HCT116 (cell line): Measurements from ENCODE around the gene LEFTY2. TPM values are rescaled to one million over a fixed set of nuclear protein-coding genes. Genes with fewer than 3 reads are reported as not detected.

Experiments used
- ATAC-seq: fragments of 200-7000 bp; cut with Tn5 transposase; 2 replicates; pipeline ENCODE4 v1.9.1; 2020; ENCODE audit warnings: mild to moderate bottlenecking, moderate library complexity
- BruUV-seq: library from RNA; stranded (reverse); fragments of 400-500 nt; replicated peaks from 2 replicates; lab custom pipeline; 2021; lab: Mats Ljungman, UMichigan
- CTCF ChIA-PET: fragments of 300-600 bp; sonication (Branson Sonifier 250); formaldehyde crosslinking; loops from one replicate; lab custom pipeline; 2021; ENCODE audit warnings: antibody characterized with exemption; lab: Charles Lee
- POLR2A ChIA-PET: fragments of 300-600, 350-600 bp; sonication (Branson Sonifier 250); formaldehyde crosslinking; loops from one replicate; lab custom pipeline; 2021; ENCODE audit warnings: antibody characterized with exemption; lab: Charles Lee
- RAD21 ChIA-PET, 2 experiments: fragments of 300-600 bp; sonication (Branson Sonifier 250); formaldehyde crosslinking; loops; one replicate each; lab custom pipeline; 2023; ENCODE audit warnings: low total read pairs in 2 of 2; ENCODE audit not compliant: uncharacterized antibody in 2 of 2, unreplicated experiment in 2 of 2, low non-redundant PET in 1 of 2; lab: Charles Lee
- DNase-seq: peaks from one replicate; pipeline ENCODE4 v3.0.0-alpha.2; 2010; ENCODE audit warnings: low read depth, low spot score
- H2AFZ ChIP-seq: fragments of 200-600 bp; shearing (Covaris generic), sonication (generic); 2 replicates; pipeline ENCODE4 v1.6.1; 2017; ENCODE audit warnings: low read depth, mixed run types, mixed read lengths, antibody characterized with exemption, low read length; ENCODE audit not compliant: poor library complexity, severe bottlenecking
- H3K27ac ChIP-seq: 2 replicates; pipeline ENCODE4 v1.5.1; 2012; ENCODE audit warnings: low read depth, low read length
- H3K27me3 ChIP-seq: fragments of 200-600 bp; sonication (generic); 2 replicates; pipeline ENCODE4 v1.6.1; 2016; ENCODE audit warnings: mixed run types, low read length, mixed read lengths; ENCODE audit not compliant: insufficient read depth
- H3K36me3 ChIP-seq, 2 experiments: fragments of 200-500 bp in 1 of 2; fragments of 200-600 bp in 1 of 2; sonication (Bioruptor generic) in 1 of 2; sonication (generic) in 1 of 2; 2 replicates each; pipeline versions ENCODE4 v1.5.1 to v1.6.1; 2014 to 2016; ENCODE audit warnings: low read length in 2 of 2, inconsistent platforms in 1 of 2, mixed read lengths in 1 of 2, mixed run types in 1 of 2; ENCODE audit not compliant: insufficient read depth in 2 of 2, control insufficient read depth in 1 of 2
- H3K4me1 ChIP-seq, 2 experiments: fragments of 200-600 bp in 1 of 2; sonication (generic) in 1 of 2; 2 replicates each; pipeline versions ENCODE4 v1.5.1 to v1.6.1; 2012 to 2017; ENCODE audit warnings: low read length in 2 of 2, inconsistent platforms in 1 of 2, mild to moderate bottlenecking in 1 of 2, mixed read lengths in 1 of 2, mixed run types in 1 of 2, moderate library complexity in 1 of 2; ENCODE audit not compliant: insufficient read depth in 2 of 2, control insufficient read depth in 1 of 2
- H3K4me2 ChIP-seq: fragments of 200-600 bp; sonication (generic); 2 replicates; pipeline ENCODE4 v1.6.1; 2017; ENCODE audit warnings: mixed run types, low read length, mixed read lengths
- H3K4me3 ChIP-seq, 2 experiments: fragments of 200-600 bp in 1 of 2; sonication (generic) in 1 of 2; replicated peaks in 1 of 2; 2 replicates each; pipeline ENCODE4 v1.5.1; 2011 to 2016; ENCODE audit warnings: low read length in 2 of 2, control low read depth in 1 of 2, low read depth in 1 of 2, mild to moderate bottlenecking in 1 of 2, mixed read lengths in 1 of 2, mixed run types in 1 of 2
- H3K79me2 ChIP-seq: fragments of 200-600 bp; sonication (generic); 2 replicates; pipeline ENCODE4 v1.6.1; 2017; ENCODE audit warnings: mild to moderate bottlenecking, mixed run types, low read length, moderate library complexity, mixed read lengths; ENCODE audit not compliant: insufficient read depth
- H3K9ac ChIP-seq: fragments of 200-600 bp; sonication (generic); 2 replicates; pipeline ENCODE4 v1.6.1; 2016; ENCODE audit warnings: low read length, mixed read lengths
- H3K9me2 ChIP-seq: fragments of 200-600 bp; sonication (generic), shearing (Covaris generic); 2 replicates; pipeline ENCODE4 v1.6.1; 2017; ENCODE audit warnings: mixed run types, mild to moderate bottlenecking, moderate library complexity; ENCODE audit not compliant: insufficient read depth
- H3K9me3 ChIP-seq, 2 experiments: fragments of 200-500 bp in 1 of 2; fragments of 200-600 bp in 1 of 2; sonication (Bioruptor generic) in 1 of 2; sonication (generic) in 1 of 2; 2 replicates each; pipeline ENCODE4 v1.6.1; 2014 to 2017; ENCODE audit warnings: low read length in 2 of 2, mixed read lengths in 2 of 2, inconsistent platforms in 1 of 2, low read depth in 1 of 2, mild to moderate bottlenecking in 1 of 2, mixed run types in 1 of 2, moderate library complexity in 1 of 2; ENCODE audit not compliant: control insufficient read depth in 1 of 2, insufficient read depth in 1 of 2
- H4K20me1 ChIP-seq: fragments of 200-600 bp; sonication (generic), shearing (Covaris generic); 2 replicates; pipeline ENCODE4 v1.6.1; 2017; ENCODE audit warnings: mixed run types, mild to moderate bottlenecking, moderate library complexity; ENCODE audit not compliant: insufficient read depth
- CEBPB ChIP-seq: IDR thresholded peaks from 2 replicates; pipeline ENCODE4 v1.6.1; 2012; ENCODE audit warnings: low read depth
- EGR1 ChIP-seq: IDR thresholded peaks from 2 replicates; pipeline ENCODE4 v1.6.1; 2012; ENCODE audit warnings: low read depth
- ELF1 ChIP-seq: IDR thresholded peaks from 2 replicates; pipeline ENCODE4 v1.6.1; 2012; ENCODE audit warnings: low read depth, borderline replicate concordance
- FOSL1 ChIP-seq: IDR thresholded peaks from 2 replicates; pipeline ENCODE4 v1.6.1; 2012; ENCODE audit warnings: low read depth
- REST ChIP-seq: IDR thresholded peaks from 2 replicates; pipeline ENCODE4 v1.6.1; 2012; ENCODE audit warnings: low read depth
- SRF ChIP-seq: IDR thresholded peaks from 2 replicates; pipeline ENCODE4 v1.6.1; 2012; ENCODE audit warnings: low read depth
- TCF7L2 ChIP-seq: IDR thresholded peaks from 2 replicates; pipeline ENCODE4 v1.7.0; 2011; ENCODE audit warnings: borderline replicate concordance, inconsistent platforms; ENCODE audit not compliant: insufficient read depth, insufficient read length; ENCODE audit errors: extremely low read depth
- YY1 ChIP-seq: IDR thresholded peaks from 2 replicates; pipeline ENCODE4 v1.6.1; 2011; ENCODE audit warnings: low read length, low read depth, moderate library complexity, mild to moderate bottlenecking; ENCODE audit not compliant: insufficient replicate concordance; ENCODE audit errors: extremely low read depth
- ZFX ChIP-seq: fragments of 450-650 bp; IDR thresholded peaks from 2 replicates; pipeline ENCODE4 v1.6.1; 2017
- ZNF274 ChIP-seq: fragments of 200-500 bp; sonication (Bioruptor generic); IDR thresholded peaks from 2 replicates; pipeline ENCODE4 v1.6.1; 2014; ENCODE audit warnings: mild to moderate bottlenecking, low read depth, low read length, inconsistent platforms
- intact Hi-C: fragments of 100-400 bp; cut with micrococcal nuclease; formaldehyde crosslinking; loops from 2 replicates; pipeline ENCODE4 v1.10.0; 2022
- total RNA-seq: library from RNA; stranded (reverse); gene quantifications from one replicate; pipeline ENCODE4 v1.2.1, GENCODE V29; 2021; ENCODE audit not compliant: unreplicated experiment

The LEFTY2 gene
- total RNA-seq, 1 experiment from 2014 or later = not detected

- no peak overlapping the region for H3K27ac ChIP-seq
- ChIA-PET POLR2A (no interaction called here), RAD21 (no interaction called here), CTCF (no interaction called here)
- H3K9me3 ChIP-seq = no peaks in the 10 kb centered on the region
- H4K20me1 ChIP-seq = no peaks in the 10 kb centered on the region
- no peak overlapping the region for H3K4me2 ChIP-seq
- ATAC-seq (no peak), DNase-seq (no peak)
- no peaks in the 10 kb centered on the region for H3K27me3 ChIP-seq
- no peak overlapping the region for H3K4me3 ChIP-seq
- BruUV-seq = no TSS peak
- no peaks in the 10 kb centered on the region for H3K36me3 ChIP-seq
- H3K79me2 ChIP-seq = no peaks in the 10 kb centered on the region
- no peaks in the 10 kb centered on the region for H3K9me2 ChIP-seq
- intact Hi-C loops = no loop called here
- no peak overlapping the region for H3K9ac ChIP-seq
- no peak for TF ChIP-seq TCF7L2
- no peak for TF ChIP-seq ZFX
- TF ChIP-seq REST = no peak
- TF ChIP-seq ZNF274 = no peak
- no peak for TF ChIP-seq FOSL1
- TF ChIP-seq ELF1 = no peak
- TF ChIP-seq SRF = no peak
- TF ChIP-seq EGR1 = no peak
- TF ChIP-seq YY1 = no peak
- TF ChIP-seq CEBPB = no peak
- peaks cover 0 to 24% of the 10 kb centered on the region in 2 experiments; a peak in 2 of 4 replicates for H3K4me1 ChIP-seq
- no peak overlapping the region for H2AFZ ChIP-seq
Observed at GRCh38 chr1:225965231-225965630, 24.2 kb upstream of the LEFTY2 start.
